Naive B cell (primary cell): ENCODE data around the gene ITGB6. TPM values are rescaled to one million over a fixed set of nuclear protein-coding genes. Genes with fewer than 3 reads are reported as not detected.
A peak's percentile ranks its signal among the peaks of the same experiment; 100 is the strongest.

Source experiments
- ATAC-seq, 2 donors: fragments of 150-1000 bp; cut with Tn5 transposase; 2 replicates each; pipeline ENCODE4 v1.10.0; 2021; ENCODE audit warnings: low read depth in 2 of 2, mild to moderate bottlenecking in 2 of 2, moderate library complexity in 2 of 2
- DNase-seq: peaks from one replicate; pipeline ENCODE4 v3.0.0; 2022
- H3K27ac Mint-ChIP-seq, 6 donors: one replicate each; pipeline ENCODE4 v1.8.0; 2020 to 2022; ENCODE audit warnings: mild to moderate bottlenecking in 6 of 6, mixed read lengths in 6 of 6, moderate library complexity in 5 of 6, inconsistent platforms in 2 of 6
- H3K27me3 Mint-ChIP-seq, 3 donors: one replicate each; pipeline ENCODE4 v1.8.0; 2021 to 2022; ENCODE audit warnings: mixed read lengths in 3 of 3, mild to moderate bottlenecking in 1 of 3
- H3K36me3 Mint-ChIP-seq, 2 donors: one replicate each; pipeline ENCODE4 v1.8.0; 2020 to 2022; ENCODE audit warnings: mixed read lengths in 2 of 2, inconsistent platforms in 1 of 2, mild to moderate bottlenecking in 1 of 2
- H3K4me1 Mint-ChIP-seq, 3 donors: one replicate each; pipeline ENCODE4 v1.8.0; 2020 to 2022; ENCODE audit warnings: mixed read lengths in 3 of 3, inconsistent platforms in 1 of 3, mild to moderate bottlenecking in 1 of 3, moderate library complexity in 1 of 3
- H3K4me3 Mint-ChIP-seq, 8 donors: one replicate each; pipeline ENCODE4 v1.8.0; 2020 to 2022; ENCODE audit warnings: mild to moderate bottlenecking in 8 of 8, mixed read lengths in 8 of 8, moderate library complexity in 8 of 8, inconsistent platforms in 2 of 8
- H3K9me3 Mint-ChIP-seq, 7 donors: one replicate each; pipeline ENCODE4 v1.8.0; 2020 to 2022; ENCODE audit warnings: mixed read lengths in 7 of 7, mild to moderate bottlenecking in 5 of 7, inconsistent platforms in 2 of 7, moderate library complexity in 1 of 7
- polyA plus RNA-seq, 6 donors: library from polyadenylated mRNA; unstranded; fragments of 300-500 nt; fragmentation: Illumina TruSeq; gene quantifications; one replicate each; pipeline ENCODE4 v1.2.3, GENCODE V29; 2021; ENCODE audit warnings: low read depth in 6 of 6

Gene ITGB6
- polyA plus RNA-seq, 6 donors from 2014 or later = not detected

DNA sequence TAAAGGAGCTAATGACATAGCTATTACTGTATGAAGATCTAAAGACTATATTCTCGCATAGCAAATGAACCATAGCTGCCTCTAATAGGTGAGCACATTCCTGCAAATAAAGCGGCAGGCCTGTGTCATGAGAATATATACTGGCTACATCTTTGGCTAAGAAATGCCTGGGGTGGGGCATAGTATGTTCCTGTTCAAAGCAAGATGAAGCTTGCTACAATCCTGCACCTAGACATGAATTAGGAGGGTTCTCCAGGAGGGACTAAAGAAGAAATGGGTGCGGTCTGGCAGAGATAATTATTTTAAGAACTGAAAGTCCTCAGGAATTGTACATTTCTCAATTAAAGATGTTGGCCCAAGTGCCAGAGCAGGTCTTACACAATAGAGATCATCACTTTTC, 90.8 kb downstream of the ITGB6 start:
- DNase-seq (no peak), ATAC-seq (no peak)
- Mint-ChIP-seq H3K4me3 (no peak overlapping the region), H3K27ac (no peak overlapping the region), H3K36me3 (no peaks in the 10 kb centered on the region), H3K4me1 (no peaks in the 10 kb centered on the region), H3K27me3 (peaks cover 3 to 8% (median 5%) of the 10 kb centered on the region in 3 donors), H3K9me3 (no peaks in the 10 kb centered on the region)

DNA sequence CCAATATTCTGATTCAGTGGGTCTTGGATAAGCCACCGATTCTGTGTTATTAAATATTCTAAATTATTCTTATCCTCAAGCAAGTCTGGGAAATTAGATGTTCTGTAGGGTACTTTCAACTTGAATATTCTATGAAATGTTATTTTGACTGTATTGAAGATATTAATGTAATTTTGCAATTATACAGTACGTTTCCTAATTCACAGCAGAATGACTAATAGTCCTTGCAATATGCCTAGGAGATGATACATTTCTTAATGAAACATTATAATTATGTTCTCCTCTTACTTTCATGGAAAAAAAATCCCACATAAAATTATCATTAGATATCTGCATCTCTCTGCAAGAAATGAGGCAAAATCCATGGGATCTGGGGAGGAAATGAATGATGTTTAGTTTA, 91.4 kb downstream of the ITGB6 start:
- no peak overlapping the region for H3K4me3 Mint-ChIP-seq
- no peaks in the 10 kb centered on the region for H3K9me3 Mint-ChIP-seq
- ATAC-seq = no peak
- peaks cover 0 to 5% (median 0%) of the 10 kb centered on the region in 3 donors for H3K27me3 Mint-ChIP-seq
- H3K4me1 Mint-ChIP-seq = no peaks in the 10 kb centered on the region
- H3K36me3 Mint-ChIP-seq = no peaks in the 10 kb centered on the region
- DNase-seq = no peak
- no peak overlapping the region for H3K27ac Mint-ChIP-seq

DNA sequence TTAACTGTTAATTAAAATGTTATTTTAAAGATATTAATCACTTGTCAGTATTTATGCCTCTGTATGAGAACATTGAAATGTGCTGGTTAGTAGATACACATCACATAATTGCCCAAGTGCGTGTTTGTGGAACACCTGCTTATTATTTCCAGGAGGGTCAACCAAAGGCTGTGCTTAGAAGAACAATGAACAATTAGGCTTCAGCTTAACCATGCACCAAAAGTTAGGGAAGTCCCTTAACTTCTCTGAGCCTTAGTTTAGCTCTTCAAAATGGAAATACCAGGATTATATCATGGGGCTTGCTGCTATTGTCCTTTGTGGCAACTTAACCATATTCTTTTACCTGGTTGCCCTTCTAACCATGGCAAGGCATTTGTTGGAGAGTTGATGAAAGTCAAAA, 94.7 kb downstream of the ITGB6 start:
- ATAC-seq = no peak
- no peak overlapping the region for H3K4me3 Mint-ChIP-seq
- no peaks in the 10 kb centered on the region for H3K4me1 Mint-ChIP-seq

DNA sequence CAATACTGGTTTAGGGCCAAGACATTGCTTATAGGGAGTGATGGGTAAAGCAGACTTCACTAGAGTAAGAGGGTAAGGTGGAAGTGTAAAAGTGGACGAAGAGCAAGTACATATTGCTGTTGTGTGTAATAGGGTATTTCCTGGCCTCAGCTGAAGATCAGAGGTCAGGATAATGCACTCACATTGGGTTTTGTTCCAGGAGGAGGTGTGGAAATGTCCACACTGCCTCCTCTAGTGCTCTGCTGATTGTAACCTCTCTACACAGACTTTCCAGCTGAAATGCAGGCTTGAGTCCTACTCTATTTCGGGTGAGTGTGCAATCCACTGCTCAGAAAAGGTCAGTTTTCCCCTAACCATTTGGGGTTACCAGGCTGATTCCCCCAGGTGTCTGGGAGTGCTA, 96.0 kb downstream of the ITGB6 start:
- ATAC-seq (no peak), DNase-seq (no peak)
- no peak overlapping the region for H3K4me3 Mint-ChIP-seq
- no peaks in the 10 kb centered on the region for H3K9me3 Mint-ChIP-seq
- H3K27ac Mint-ChIP-seq = no peak overlapping the region
- no peaks in the 10 kb centered on the region for H3K4me1 Mint-ChIP-seq
- no peaks in the 10 kb centered on the region for H3K27me3 Mint-ChIP-seq
- no peaks in the 10 kb centered on the region for H3K36me3 Mint-ChIP-seq

More for the DNA sequence above, 94.7 kb downstream of the ITGB6 start:
- no peaks in the 10 kb centered on the region for H3K27me3 Mint-ChIP-seq
- no peaks in the 10 kb centered on the region for H3K9me3 Mint-ChIP-seq
- DNase-seq = no peak
- H3K27ac Mint-ChIP-seq = no peak overlapping the region
- H3K36me3 Mint-ChIP-seq = no peaks in the 10 kb centered on the region

DNA sequence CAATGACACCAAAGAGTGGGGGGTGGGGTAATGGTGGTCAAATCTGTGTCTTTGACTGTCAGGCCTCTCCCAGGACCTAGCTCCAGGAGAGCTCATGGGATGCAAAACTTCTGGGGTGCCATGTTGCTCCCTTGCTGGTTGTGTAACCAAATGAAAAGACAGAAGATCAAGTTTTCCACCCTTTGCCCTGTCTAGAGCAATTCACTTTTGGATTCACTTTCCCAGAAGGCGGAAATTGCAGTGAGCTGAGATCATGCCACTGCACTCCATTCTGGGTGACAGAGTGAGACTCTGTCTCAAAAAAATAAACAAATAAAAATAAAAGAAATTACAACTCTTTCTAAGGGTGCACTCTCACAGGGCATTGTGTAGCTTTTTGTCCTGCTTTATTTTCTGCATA, 102.7 kb downstream of the ITGB6 start:
- DNase-seq (no peak), ATAC-seq (no peak)
- Mint-ChIP-seq H3K4me3 (no peak overlapping the region), H3K36me3 (no peaks in the 10 kb centered on the region), H3K27me3 (no peaks in the 10 kb centered on the region), H3K9me3 (peaks cover 6 to 28% (median 15%) of the 10 kb centered on the region in 7 donors), H3K27ac (peak overlapping the region in 1 of 6 donors; percentile 54), H3K4me1 (no peaks in the 10 kb centered on the region)

DNA sequence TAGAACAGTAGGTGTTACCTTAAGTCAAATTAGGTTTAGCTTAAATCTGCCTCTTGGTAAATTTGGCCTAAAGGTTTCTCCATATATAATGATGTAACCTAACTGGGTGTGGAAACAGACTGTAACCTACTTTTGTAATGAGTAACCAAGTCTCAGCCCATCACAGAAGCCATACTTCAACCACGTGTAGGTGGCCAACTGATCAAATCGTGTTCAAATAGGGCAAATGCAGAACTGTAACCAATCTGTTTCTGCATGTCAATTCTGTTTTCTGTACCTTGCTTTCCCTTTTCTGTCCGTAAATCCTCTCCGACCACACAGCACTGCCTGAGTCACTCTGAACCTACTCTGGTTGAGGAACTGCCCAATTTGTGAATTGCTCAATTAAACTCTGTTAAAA, 103.7 kb downstream of the ITGB6 start:
- ATAC-seq = no peak
- no peak for DNase-seq

DNA sequence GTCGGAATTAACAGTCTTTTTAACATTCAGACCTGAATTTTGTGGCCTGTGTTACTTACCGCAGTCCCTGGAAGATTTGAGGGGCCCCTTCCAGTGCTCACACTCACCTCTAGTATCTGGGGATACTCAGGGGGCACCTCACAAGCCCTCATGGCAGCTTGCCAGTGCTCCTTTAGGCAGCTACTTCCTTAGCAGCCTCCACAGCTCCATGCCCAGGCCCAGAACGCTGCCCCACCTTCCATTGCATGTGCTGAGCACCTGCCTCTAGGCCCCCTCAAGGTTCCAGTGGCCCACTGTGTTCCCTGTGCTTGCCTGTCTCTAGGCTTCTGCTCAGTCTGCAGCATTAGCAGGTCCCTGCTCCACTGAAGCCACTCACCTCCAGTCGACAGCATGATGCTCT, 107.6 kb downstream of the ITGB6 start:
- Mint-ChIP-seq H3K9me3 (peaks cover 21 to 73% (median 51%) of the 10 kb centered on the region in 7 donors), H3K27me3 (peaks cover 0 to 10% (median 0%) of the 10 kb centered on the region in 3 donors), H3K27ac (no peak overlapping the region), H3K4me1 (no peaks in the 10 kb centered on the region), H3K36me3 (peaks cover 22 to 23% of the 10 kb centered on the region in 2 donors), H3K4me3 (no peak overlapping the region)
- no peak for DNase-seq
- ATAC-seq = no peak

More for the DNA sequence above, 103.7 kb downstream of the ITGB6 start:
- peaks cover 7 to 37% (median 20%) of the 10 kb centered on the region in 7 donors for H3K9me3 Mint-ChIP-seq
- no peak overlapping the region for H3K4me3 Mint-ChIP-seq
- H3K27ac Mint-ChIP-seq = peak overlapping the region in 1 of 6 donors; percentile 63
- H3K4me1 Mint-ChIP-seq = no peaks in the 10 kb centered on the region
- H3K36me3 Mint-ChIP-seq = peaks cover 3% of the 10 kb centered on the region in 2 donors
- H3K27me3 Mint-ChIP-seq = peaks cover 0 to 6% (median 0%) of the 10 kb centered on the region in 3 donors

DNA sequence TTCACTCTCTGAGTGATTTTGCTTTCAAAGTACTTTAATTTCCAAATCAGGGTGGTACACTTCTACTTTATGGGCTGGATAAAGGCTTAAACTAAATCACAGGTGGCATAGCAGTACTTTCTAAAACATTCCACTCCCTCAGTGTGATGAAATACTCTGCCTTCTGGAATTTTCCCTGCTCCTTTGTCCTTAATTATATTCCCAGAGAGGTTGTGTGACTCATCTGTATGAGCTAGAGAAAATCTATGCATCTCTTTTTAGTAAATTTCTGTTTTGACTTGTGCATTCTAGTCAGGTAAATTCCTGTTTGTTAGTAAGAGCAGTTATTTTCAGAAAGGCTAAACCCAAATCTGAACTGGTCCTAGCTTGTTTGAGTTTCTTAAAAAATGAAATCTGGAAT, 108.7 kb downstream of the ITGB6 start:
- Mint-ChIP-seq H3K36me3 (peaks cover 23 to 27% of the 10 kb centered on the region in 2 donors), H3K9me3 (peaks cover 24 to 84% (median 60%) of the 10 kb centered on the region in 7 donors), H3K4me1 (no peaks in the 10 kb centered on the region), H3K27me3 (peaks cover 0 to 10% (median 0%) of the 10 kb centered on the region in 3 donors), H3K4me3 (no peak overlapping the region), H3K27ac (no peak overlapping the region)
- ATAC-seq (no peak), DNase-seq (no peak)

DNA sequence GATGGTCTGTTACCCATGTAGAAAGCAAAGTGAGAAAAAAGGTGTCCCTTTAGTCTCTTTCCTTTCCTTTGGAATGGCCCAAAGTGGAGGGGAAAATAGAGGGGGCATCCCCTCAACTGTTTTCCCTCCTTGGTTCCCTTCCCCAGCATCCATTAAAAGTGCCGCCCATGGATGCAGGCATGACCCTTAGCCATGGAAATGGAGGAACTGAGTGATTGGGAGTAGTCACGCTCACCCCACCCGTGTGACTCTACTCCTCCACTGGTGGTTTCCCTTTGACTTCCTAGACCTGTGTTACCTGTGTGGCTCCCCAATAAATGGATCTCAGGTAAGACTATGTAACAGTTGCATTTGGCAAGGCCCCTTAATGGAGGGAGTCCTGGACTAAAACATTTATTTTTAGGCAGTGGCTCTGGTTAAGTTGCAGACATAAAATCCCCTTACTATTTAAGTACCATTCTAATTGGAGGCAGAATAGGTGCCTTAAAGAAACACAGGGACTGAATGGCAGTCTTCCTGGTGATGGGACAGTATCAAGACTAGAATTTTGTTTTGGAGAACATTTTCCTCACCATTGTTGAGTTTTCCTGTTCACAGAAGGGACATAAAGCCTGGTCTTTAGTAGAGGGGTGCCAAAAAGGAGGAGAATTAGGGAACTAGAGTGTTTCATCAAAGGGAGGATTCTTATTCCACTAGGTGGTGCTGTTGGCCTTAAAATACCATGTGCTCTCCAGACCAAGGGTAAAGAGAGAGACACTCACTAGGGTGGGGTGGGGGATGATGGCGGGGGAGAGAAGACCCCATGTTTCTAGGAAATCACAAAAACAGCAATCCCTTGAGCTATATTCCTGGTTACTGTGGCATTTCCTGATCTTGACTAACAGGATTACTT, 112.0 kb downstream of the ITGB6 start:
- DNase-seq = no peak
- Mint-ChIP-seq H3K9me3 (peaks cover 17 to 96% (median 68%) of the 10 kb centered on the region in 7 donors), H3K36me3 (peaks cover 23 to 27% of the 10 kb centered on the region in 2 donors), H3K27me3 (peaks cover 0 to 10% (median 0%) of the 10 kb centered on the region in 3 donors), H3K4me3 (peak overlapping the region in 2 of 8 donors; percentile 12 to 29), H3K4me1 (no peaks in the 10 kb centered on the region), H3K27ac (no peak overlapping the region)
- ATAC-seq = no peak

DNA sequence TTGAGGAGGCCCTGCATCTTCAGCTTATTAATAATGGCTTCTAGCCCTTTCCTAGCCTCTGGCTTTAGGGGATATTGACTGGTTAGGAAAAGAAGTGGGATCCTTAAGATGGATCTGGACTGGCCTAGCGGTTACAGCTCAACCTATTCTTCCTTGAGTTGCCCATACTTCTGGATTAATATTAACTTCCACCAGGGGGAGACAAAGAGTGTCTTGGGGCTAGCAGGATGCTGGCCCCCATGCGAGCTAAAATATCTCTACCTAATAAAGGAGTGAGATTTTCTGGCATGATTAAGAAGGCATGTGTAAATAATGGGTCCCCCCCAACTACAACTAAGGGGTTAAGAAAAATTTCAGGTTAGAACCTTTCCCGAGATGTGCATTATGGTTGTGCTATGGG, 114.4 kb downstream of the ITGB6 start:
- DNase-seq (no peak), ATAC-seq (no peak)
- H3K27me3 Mint-ChIP-seq = no peaks in the 10 kb centered on the region
- peaks cover 17 to 84% (median 62%) of the 10 kb centered on the region in 7 donors for H3K9me3 Mint-ChIP-seq
- no peak overlapping the region for H3K4me3 Mint-ChIP-seq
- H3K36me3 Mint-ChIP-seq = peaks cover 16 to 23% of the 10 kb centered on the region in 2 donors
- no peak overlapping the region for H3K27ac Mint-ChIP-seq
- H3K4me1 Mint-ChIP-seq = no peaks in the 10 kb centered on the region

DNA sequence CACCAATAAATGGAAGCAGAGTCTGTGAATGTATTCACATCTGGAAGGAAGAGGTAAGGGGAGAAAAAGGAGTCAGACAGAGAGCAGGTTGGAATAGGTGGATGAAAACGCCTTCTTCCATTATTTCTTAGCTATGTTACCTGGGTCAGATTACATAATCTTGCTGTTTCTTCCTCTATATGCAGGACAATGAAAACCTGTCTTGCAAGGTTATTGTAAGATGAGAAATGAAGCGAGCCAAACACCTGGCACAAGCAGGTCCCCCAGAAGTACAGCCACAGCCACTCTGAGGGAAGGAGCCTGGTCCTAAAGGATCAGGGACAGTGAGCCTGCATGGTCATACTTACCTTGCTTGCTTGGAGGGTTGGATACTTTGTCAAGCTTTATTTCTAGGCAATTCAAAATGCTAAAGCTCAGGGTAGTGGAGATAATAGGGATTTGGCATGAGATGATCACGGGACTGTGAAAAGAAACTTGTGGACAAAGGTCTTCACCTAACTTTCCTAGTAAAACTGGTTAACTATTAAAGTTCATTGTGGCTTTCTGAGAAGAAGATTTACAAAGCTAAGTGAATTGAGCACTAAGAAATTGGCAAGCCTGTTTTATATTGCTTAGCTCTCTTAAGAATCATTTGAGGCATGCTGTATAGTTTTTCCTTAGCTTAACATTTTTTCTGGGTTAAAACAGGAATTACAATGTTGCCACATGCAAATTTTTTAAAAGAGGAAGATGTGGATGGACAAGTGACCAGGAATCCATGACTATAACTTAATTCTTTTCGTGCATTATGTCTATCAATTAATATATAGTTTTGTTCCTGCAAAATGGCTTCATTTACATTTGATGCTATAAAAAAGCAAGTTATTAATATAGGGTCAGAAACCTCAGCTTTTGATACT, 121.9 kb downstream of the ITGB6 start:
- Mint-ChIP-seq H3K9me3 (peaks cover 0 to 24% (median 15%) of the 10 kb centered on the region in 7 donors), H3K27me3 (no peaks in the 10 kb centered on the region), H3K36me3 (no peaks in the 10 kb centered on the region), H3K27ac (no peak overlapping the region), H3K4me3 (no peak overlapping the region), H3K4me1 (peaks cover 0 to 5% (median 0%) of the 10 kb centered on the region in 3 donors)
- DNase-seq (no peak), ATAC-seq (no peak)

DNA sequence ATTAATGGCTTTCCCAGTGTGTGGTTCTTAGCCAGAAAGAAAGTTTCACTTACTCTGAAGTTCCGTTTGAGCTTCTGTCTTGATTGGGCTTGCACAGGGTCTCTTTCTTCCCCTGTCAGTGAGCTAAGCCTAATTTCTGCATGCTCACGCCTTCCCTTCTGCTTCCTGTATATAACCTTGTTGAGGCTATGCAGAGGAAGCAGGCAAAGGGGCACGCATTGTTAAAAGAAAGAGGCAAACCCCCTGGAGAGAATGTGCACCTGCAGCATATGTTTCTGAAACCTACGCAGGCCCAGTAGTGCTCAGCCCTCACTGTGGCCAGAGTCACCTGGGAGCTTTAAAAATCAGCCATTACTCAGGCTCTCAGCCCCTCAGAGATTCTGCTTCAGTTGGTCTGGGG, 123.2 kb downstream of the ITGB6 start:
- DNase-seq = no peak
- H3K36me3 Mint-ChIP-seq = no peaks in the 10 kb centered on the region
- H3K4me3 Mint-ChIP-seq = no peak overlapping the region
- peaks cover 0 to 5% (median 0%) of the 10 kb centered on the region in 3 donors for H3K4me1 Mint-ChIP-seq
- H3K27ac Mint-ChIP-seq = no peak overlapping the region
- peak; percentile 23 to 28 for ATAC-seq
- peaks cover 0 to 17% (median 6%) of the 10 kb centered on the region in 7 donors for H3K9me3 Mint-ChIP-seq
- no peaks in the 10 kb centered on the region for H3K27me3 Mint-ChIP-seq

DNA sequence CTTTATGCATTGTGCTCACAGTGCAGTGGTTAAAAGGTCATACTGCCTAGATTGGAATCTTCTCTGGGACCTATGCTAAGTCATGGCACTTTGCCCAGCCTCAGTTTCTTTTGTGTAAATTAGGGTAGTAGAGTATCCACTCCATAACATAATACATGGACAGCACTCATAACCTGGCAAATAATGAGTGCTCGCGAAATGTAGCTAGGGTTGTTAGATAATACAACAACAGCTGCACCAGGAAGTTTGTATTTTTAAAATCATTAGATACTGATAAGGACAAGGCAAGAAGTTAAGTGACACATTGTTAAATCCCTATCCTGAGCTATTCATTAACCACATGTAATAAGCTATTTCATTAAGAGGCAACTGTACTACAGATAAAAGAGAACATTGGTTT, 123.8 kb downstream of the ITGB6 start:
- DNase-seq (no peak), ATAC-seq (no peak)
- Mint-ChIP-seq H3K27ac (no peak overlapping the region), H3K9me3 (peaks cover 0 to 15% (median 6%) of the 10 kb centered on the region in 7 donors), H3K4me1 (peaks cover 0 to 5% (median 0%) of the 10 kb centered on the region in 3 donors), H3K36me3 (no peaks in the 10 kb centered on the region), H3K4me3 (no peak overlapping the region), H3K27me3 (no peaks in the 10 kb centered on the region)
